A549 treated with DMSO at 1 μM for 4 hours (cell line): Measurements from ENCODE around the gene COL4A5. TPM values are rescaled to one million over a fixed set of nuclear protein-coding genes. Genes with fewer than 3 reads are reported as not detected.

ENCODE experiments used
- total RNA-seq: library from RNA; stranded (reverse); fragments of 200-300 nt; extraction: Qiagen RNA extraction; gene quantifications from 5 replicates; pipeline ENCODE4 v1.2.3, GENCODE V29; 2022; ENCODE audit warnings: low read depth

COL4A5 gene
- total RNA-seq = 10.2 to 14.2 TPM (median 13.7 TPM) in 5 replicates

DNA sequence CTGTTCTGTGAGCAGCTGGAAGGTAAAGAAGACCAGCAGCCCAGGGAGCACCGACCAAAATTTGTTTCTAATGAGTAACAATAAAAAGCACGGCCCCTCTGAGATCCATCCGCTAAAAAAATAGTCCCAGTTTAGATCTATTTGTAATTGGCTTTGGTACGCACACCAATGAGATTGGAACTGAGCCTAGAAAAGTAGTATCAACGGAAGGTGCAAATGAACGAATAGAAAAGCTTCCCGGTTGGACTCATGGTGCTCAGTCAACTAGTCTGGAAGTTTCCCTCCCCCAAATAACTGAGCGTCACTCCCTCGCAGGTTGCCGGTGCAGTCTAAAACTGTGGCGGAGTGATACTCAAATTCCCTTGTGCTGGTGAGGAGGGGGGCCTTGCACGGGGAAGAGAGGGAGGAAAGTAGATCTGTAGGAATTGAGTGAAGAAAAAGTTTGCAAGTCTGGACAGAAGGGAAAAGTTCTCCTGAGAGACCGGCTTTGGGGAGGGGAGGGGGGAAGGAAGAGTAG is at the start of gene COL4A5:
COL4A5 (plus strand) TSS at position 413 of the 517 bp plus-strand sequence. CDS start 288 bp downstream, outside the sequence.

DNA sequence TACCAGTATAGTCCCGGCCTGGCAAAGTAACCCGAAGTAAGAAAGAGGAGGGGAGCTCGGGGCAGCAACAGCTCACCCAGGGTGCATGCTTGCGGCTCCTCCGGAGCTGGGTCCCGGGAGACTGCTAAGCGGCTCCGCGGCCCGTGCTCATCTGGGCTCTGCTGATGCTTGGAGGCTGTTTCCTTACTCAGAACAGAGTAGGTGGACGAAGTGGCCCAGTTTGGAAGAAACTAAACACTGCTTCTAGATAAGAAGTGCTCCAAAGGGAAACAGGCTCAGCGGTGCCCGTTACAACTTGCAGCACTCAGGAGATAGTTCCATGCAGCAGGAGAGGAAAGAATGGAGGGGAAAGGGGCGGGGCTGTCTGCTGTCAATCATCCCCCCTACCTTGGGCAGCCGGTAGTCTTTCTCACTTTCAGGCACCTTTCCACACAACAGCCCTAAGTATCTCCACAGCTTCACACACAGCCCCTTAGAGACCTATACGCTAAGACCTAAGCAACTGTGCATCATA is 1.5 kb upstream of the COL4A5 start, which contains the start of gene COL4A6:
COL4A6 (minus strand) TSS at position 313 of the 514 bp plus-strand sequence; CDS start at position 87, 226 bp downstream.

DNA sequence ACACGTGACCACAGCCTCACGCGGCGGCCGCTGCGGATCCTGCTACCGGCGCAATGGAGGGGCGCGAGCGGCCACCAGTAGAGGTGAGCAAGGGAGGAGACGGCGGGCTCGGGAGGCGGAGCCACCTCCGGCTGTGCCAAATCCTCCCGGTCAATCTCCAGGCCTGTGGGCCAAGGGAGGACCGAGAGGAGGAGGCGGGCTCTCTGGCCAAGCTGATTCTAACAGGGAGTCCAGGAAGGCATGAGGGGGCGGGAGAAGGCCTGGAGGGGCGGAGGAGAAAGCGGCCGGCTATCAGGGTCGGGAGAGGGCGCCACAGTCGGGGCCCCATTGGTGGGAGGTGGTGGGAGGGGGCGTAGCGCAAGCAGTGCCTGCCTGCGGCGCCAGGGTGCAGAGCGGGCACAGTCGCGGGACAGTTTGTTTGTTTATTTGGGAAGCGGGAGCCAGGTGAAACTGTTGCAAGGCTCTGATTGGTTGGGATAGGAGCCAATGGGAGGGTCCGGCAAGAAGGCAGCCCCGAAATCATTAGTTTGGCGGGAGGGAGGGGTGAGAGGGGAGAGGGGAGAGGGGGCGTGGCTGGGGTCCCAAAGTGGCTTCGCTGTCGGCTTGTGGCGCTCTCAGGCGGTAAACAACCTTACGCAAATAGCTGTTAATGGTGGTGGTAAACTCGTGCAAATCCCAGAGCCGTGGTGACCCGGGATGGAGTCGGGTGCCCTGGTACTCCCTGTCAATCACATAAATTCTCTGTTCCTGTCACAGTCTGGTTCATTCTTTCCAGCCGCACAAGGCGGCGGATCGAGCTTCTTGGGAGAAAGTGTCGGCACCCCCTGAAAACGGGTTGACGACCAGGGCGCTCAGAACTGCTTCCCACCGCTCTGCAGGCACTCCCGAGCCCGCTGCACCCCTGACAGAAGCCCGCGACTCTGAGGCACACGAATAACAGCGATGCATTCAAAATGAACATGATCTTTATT is 297.2 kb downstream of the COL4A5 start, which contains the start of gene IRS4:
IRS4 (minus strand) TSS at position 55 of the 971 bp plus-strand sequence.

Other genes with a start within 250 kb of the COL4A5 start
- gene COL4A6, start 1.4 kb upstream of the COL4A5 start, total RNA-seq = 15.4 to 18.3 TPM (median 17.5 TPM) in 5 replicates